Measurements from ENCODE around the gene PLEKHG2.
"Not testable (repeated sequence)": the region's sequence is repeated elsewhere in the genome, so short reads cannot be mapped to it uniquely, and the experiment has no call there.

Gene PLEKHG2

GRCh38 chr19:39446365-39447084 lies 34.1 kb downstream of the PLEKHG2 start:
- peak; percentile 62 for DNase-seq

GRCh38 chr19:39448271-39448670 lies 35.8 kb downstream of the PLEKHG2 start:
- DNase-seq, result no peak

- DNase-seq, result no peak
These were observed 36.8 kb downstream of the PLEKHG2 start for GRCh38 chr19:39449116-39449797.

- DNase-seq, result not testable (repeated sequence)
These were observed 38.8 kb downstream of the PLEKHG2 start for GRCh38 chr19:39451257-39451656.

GRCh38 chr19:39463403-39463802 lies 50.9 kb downstream of the PLEKHG2 start:
- DNase-seq, result no peak

- DNase-seq, result no peak
These were observed 53.7 kb downstream of the PLEKHG2 start for GRCh38 chr19:39465956-39466747.

GRCh38 chr19:39467941-39468340 lies 55.5 kb downstream of the PLEKHG2 start:
- no peak for DNase-seq

GRCh38 chr19:39469036-39469435 lies 56.6 kb downstream of the PLEKHG2 start:
- DNase-seq, result no peak

- no peak for DNase-seq
These were observed 57.1 kb downstream of the PLEKHG2 start for GRCh38 chr19:39469567-39469966.

GRCh38 chr19:39470724-39471339 lies 58.4 kb downstream of the PLEKHG2 start:
- no peak for DNase-seq

GRCh38 chr19:39471756-39472536 lies 59.5 kb downstream of the PLEKHG2 start:
- no peak for DNase-seq

- DNase-seq, result no peak
These were observed 60.4 kb downstream of the PLEKHG2 start for GRCh38 chr19:39472746-39473442.

GRCh38 chr19:39473443-39473960 lies 61.0 kb downstream of the PLEKHG2 start:
- DNase-seq, result no peak

GRCh38 chr19:39474139-39474620 lies 61.7 kb downstream of the PLEKHG2 start:
- DNase-seq, result peak; percentile 86

GRCh38 chr19:39475748-39476147 lies 63.3 kb downstream of the PLEKHG2 start:
- no peak for DNase-seq

All from NCI-H82 (cell line).